SK-N-SH (cell line): ENCODE results near the gene KCTD5. TPM values are rescaled to one million over a fixed set of nuclear protein-coding genes. Genes with fewer than 3 reads are reported as not detected.

Experiments
- CTCF ChIA-PET: fragments of 300-600, 350-600 bp; formaldehyde crosslinking; extraction: SDS; loops from one replicate; lab custom pipeline; 2021; lab: Yijun Ruan, JAX
- POLR2A ChIA-PET: fragments of 350-600 bp; sonication (Branson Sonifier 250); formaldehyde crosslinking; extraction: SDS; loops from one replicate; lab custom pipeline; 2020; ENCODE audit warnings: antibody characterized with exemption, inconsistent platforms; lab: Yijun Ruan, JAX
- DNase-seq: peaks from one replicate; pipeline ENCODE4 v3.0.0; 2012
- H2AFZ ChIP-seq: fragments of 200-600 bp; sonication (generic); 2 replicates; pipeline ENCODE4 v1.8.1; 2016; ENCODE audit warnings: antibody characterized with exemption, mild to moderate bottlenecking, low read depth
- H3F3A ChIP-seq: fragments of 200-600 bp; sonication (generic); replicated peaks from 2 replicates; pipeline ENCODE3; 2016; ENCODE audit warnings: antibody characterized with exemption, mild to moderate bottlenecking; ENCODE audit not compliant: insufficient read depth
- H3K27ac ChIP-seq, 2 experiments: fragments of 200-500 bp in 1 of 2; fragments of 200-600 bp in 1 of 2; sonication (Bioruptor generic) in 1 of 2; sonication (generic), shearing (Covaris generic) in 1 of 2; 2 replicates each; pipeline versions ENCODE4 v1.5.1 to v1.6.1; 2014 to 2016; ENCODE audit warnings: low read depth in 2 of 2, inconsistent platforms in 1 of 2, low read length in 1 of 2, mild to moderate bottlenecking in 1 of 2, mixed read lengths in 1 of 2
- H3K27me3 ChIP-seq: fragments of 200-600 bp; sonication (generic), shearing (Covaris generic); 2 replicates; pipeline ENCODE4 v1.6.1; 2016; ENCODE audit warnings: mixed run types; ENCODE audit not compliant: insufficient read depth
- H3K36me3 ChIP-seq, 2 experiments: fragments of 200-500 bp in 1 of 2; fragments of 200-600 bp in 1 of 2; sonication (Bioruptor generic) in 1 of 2; sonication (generic) in 1 of 2; replicated peaks in 1 of 2; 2 replicates each; pipeline versions ENCODE3 to v1.5.1; 2014 to 2016; ENCODE audit warnings: low read length in 1 of 2, mild to moderate bottlenecking in 1 of 2; ENCODE audit not compliant: insufficient read depth in 2 of 2, control insufficient read depth in 1 of 2
- H3K4me1 ChIP-seq, 2 experiments: fragments of 200-500 bp in 1 of 2; fragments of 200-600 bp in 1 of 2; sonication (Bioruptor generic) in 1 of 2; sonication (generic), shearing (Covaris generic) in 1 of 2; 2 replicates each; pipeline versions ENCODE4 v1.5.1 to v1.6.1; 2014 to 2016; ENCODE audit warnings: low read depth in 1 of 2, low read length in 1 of 2, mixed run types in 1 of 2; ENCODE audit not compliant: insufficient read depth in 2 of 2, control insufficient read depth in 1 of 2
- H3K4me2 ChIP-seq: fragments of 200-600 bp; sonication (generic), shearing (Covaris generic); 2 replicates; pipeline ENCODE4 v1.6.1; 2017; ENCODE audit warnings: mixed run types
- H3K4me3 ChIP-seq, 2 experiments: fragments of 200-500 bp in 1 of 2; fragments of 200-600 bp in 1 of 2; sonication (Bioruptor generic) in 1 of 2; sonication (generic), shearing (Covaris generic) in 1 of 2; 2 replicates each; pipeline versions ENCODE4 v1.5.1 to v1.8.1; 2014 to 2016; ENCODE audit warnings: low read depth in 2 of 2, inconsistent platforms in 1 of 2, low read length in 1 of 2, mild to moderate bottlenecking in 1 of 2, mixed read lengths in 1 of 2, moderate library complexity in 1 of 2
- H3K79me2 ChIP-seq: fragments of 200-600 bp; sonication (generic); 2 replicates; pipeline ENCODE4 v1.8.1; 2017; ENCODE audit warnings: mild to moderate bottlenecking; ENCODE audit not compliant: insufficient read depth
- H3K9ac ChIP-seq: fragments of 200-600 bp; sonication (generic); 2 replicates; pipeline ENCODE4 v1.6.1; 2017; ENCODE audit warnings: mixed run types
- H3K9me2 ChIP-seq: fragments of 200-600 bp; sonication (generic); 2 replicates; pipeline ENCODE4 v1.6.1; 2017; ENCODE audit warnings: mixed run types
- H3K9me3 ChIP-seq: fragments of 200-600 bp; sonication (generic); 2 replicates; pipeline ENCODE4 v1.6.1; 2017; ENCODE audit warnings: mixed run types, mild to moderate bottlenecking, moderate library complexity
- H4K20me1 ChIP-seq: fragments of 200-600 bp; sonication (generic); 2 replicates; pipeline ENCODE4 v1.6.1; 2017; ENCODE audit warnings: mild to moderate bottlenecking, mixed run types; ENCODE audit not compliant: insufficient read depth
- CHD2 ChIP-seq: fragments of 150-350 bp; IDR thresholded peaks from 2 replicates; pipeline ENCODE4 v1.6.1; 2018; ENCODE audit warnings: low read length; ENCODE audit not compliant: partially characterized antibody
- ELF1 ChIP-seq: IDR thresholded peaks from 2 replicates; pipeline ENCODE4 v1.4.0; 2012
- EP300 ChIP-seq, 2 experiments: IDR thresholded peaks; 2 replicates each; pipeline versions ENCODE4 v1.4.0 to v1.6.1; 2012; ENCODE audit warnings: borderline replicate concordance in 1 of 2, low read depth in 1 of 2, low read length in 1 of 2
- FOSL2 ChIP-seq: IDR thresholded peaks from 2 replicates; pipeline ENCODE4 v1.4.0; 2012; ENCODE audit warnings: low read depth, mild to moderate bottlenecking, moderate library complexity, borderline replicate concordance
- FOXM1 ChIP-seq: IDR thresholded peaks from 2 replicates; pipeline ENCODE4 v1.4.0; 2012; ENCODE audit warnings: low read depth, mild to moderate bottlenecking
- GABPA ChIP-seq: IDR thresholded peaks from 2 replicates; pipeline ENCODE4 v1.4.0; 2012; ENCODE audit warnings: low read depth, mild to moderate bottlenecking
- IRF3 ChIP-seq: fragments of 150-350 bp; IDR thresholded peaks from 2 replicates; pipeline ENCODE4 v1.6.1; 2016; ENCODE audit warnings: mild to moderate bottlenecking, low read depth, low read length
- JUND ChIP-seq: IDR thresholded peaks from 2 replicates; pipeline ENCODE4 v1.4.0; 2012
- MAX ChIP-seq: IDR thresholded peaks from 2 replicates; pipeline ENCODE4 v1.4.0; 2012; ENCODE audit warnings: low read depth
- MXI1 ChIP-seq: IDR thresholded peaks from 2 replicates; pipeline ENCODE4 v1.6.1; 2012; ENCODE audit warnings: mild to moderate bottlenecking, low read depth, low read length, improper control_type of control experiment
- NFIC ChIP-seq: IDR thresholded peaks from 2 replicates; pipeline ENCODE4 v1.4.0; 2012; ENCODE audit warnings: borderline replicate concordance
- PBX3 ChIP-seq: IDR thresholded peaks from 2 replicates; pipeline ENCODE4; 2012
- POLR2AphosphoS5 ChIP-seq: IDR thresholded peaks from 2 replicates; pipeline ENCODE4 v1.6.1; 2012; ENCODE audit warnings: low read depth, low read length
- RXRA ChIP-seq: IDR thresholded peaks from 2 replicates; pipeline ENCODE4 v1.4.0; 2012; ENCODE audit warnings: low read depth, mild to moderate bottlenecking, borderline replicate concordance
- SIN3A ChIP-seq: IDR thresholded peaks from 2 replicates; pipeline ENCODE4 v1.6.1; 2012; ENCODE audit warnings: low read depth, mild to moderate bottlenecking, low read length, moderate library complexity, borderline replicate concordance
- SMC3 ChIP-seq: IDR thresholded peaks from 2 replicates; pipeline ENCODE4 v1.6.1; 2012; ENCODE audit warnings: low read depth, low read length, improper control_type of control experiment
- TAF1 ChIP-seq: IDR thresholded peaks from 2 replicates; pipeline ENCODE4 v1.6.1; 2012; ENCODE audit warnings: low read depth, mild to moderate bottlenecking, low read length, moderate library complexity, borderline replicate concordance
- TCF12 ChIP-seq: IDR thresholded peaks from 2 replicates; pipeline ENCODE4 v1.4.0; 2012
- TEAD4 ChIP-seq: IDR thresholded peaks from 2 replicates; pipeline ENCODE4 v1.4.0; 2012; ENCODE audit warnings: mild to moderate bottlenecking, borderline replicate concordance; ENCODE audit not compliant: insufficient read depth
- USF2 ChIP-seq: fragments of 150-350 bp; IDR thresholded peaks from 2 replicates; pipeline ENCODE4 v1.6.1; 2017; ENCODE audit warnings: antibody characterized with exemption, low read length, low read depth, borderline replicate concordance
- YY1 ChIP-seq: IDR thresholded peaks from 2 replicates; pipeline ENCODE4 v1.4.0; 2012; ENCODE audit warnings: low read depth, mild to moderate bottlenecking
- ZBTB33 ChIP-seq: IDR thresholded peaks from 2 replicates; pipeline ENCODE4 v1.4.0; 2012; ENCODE audit warnings: low read depth, borderline replicate concordance
- WGBS: methylation state at CpG from one replicate; pipeline ENCODE4 v1.1.6; 2017; ENCODE audit warnings: low lambda C conversion rate; 5-methylcytosine and 5-hydroxymethylcytosine counted together
- polyA plus RNA-seq, 3 experiments: library from polyadenylated mRNA; depleted of rRNA; stranded (reverse); fragments of >200 nt; gene quantifications; 2 replicates each; pipeline ENCODE4 v1.2.3, GENCODE V29; 2012

The KCTD5 gene
- polyA plus RNA-seq, 1 of the 3 experiments (the other 2 are of a cell fraction), result 53.4 TPM

- no peak for TF ChIP-seq JUND
- no peak for TF ChIP-seq USF2
- TF ChIP-seq ELF1, result no peak
- TF ChIP-seq ZBTB33, result no peak
- TF ChIP-seq POLR2AphosphoS5, result no peak
- TF ChIP-seq FOXM1, result no peak
- TF ChIP-seq FOSL2, result no peak
- TF ChIP-seq, all 33 proteins: peak for 0
These were observed 60.9 kb downstream of the KCTD5 start for GRCh38 chr16:2743007-2743810.

GRCh38 chr16:2744711-2745110 lies 62.4 kb downstream of the KCTD5 start:
- WGBS, result 95% methylated on average over 5 of the region's 6 CpGs
- TF ChIP-seq EP300 (IDR thresholded peaks at IDR 0.05; ENCODE audit: borderline replicate concordance in 1 of 2, low read depth in 1 of 2, low read length in 1 of 2), result no peak
- TF ChIP-seq IRF3, result no peak
- no peak for TF ChIP-seq TEAD4
- no peak for TF ChIP-seq JUND
- no peak for TF ChIP-seq USF2
- TF ChIP-seq NFIC, result no peak
- no peak for TF ChIP-seq MAX
- TF ChIP-seq TCF12, result no peak
- no peak for TF ChIP-seq ELF1
- TF ChIP-seq SIN3A, result no peak
- no peak for TF ChIP-seq FOSL2
- no peak for TF ChIP-seq RXRA
- TF ChIP-seq CHD2, result no peak
- TF ChIP-seq PBX3, result no peak
- no peak for TF ChIP-seq GABPA
- TF ChIP-seq SMC3, result no peak
- no peak for TF ChIP-seq MXI1
- TF ChIP-seq TAF1, result no peak
- no peak for TF ChIP-seq YY1
- Histone ChIP-seq H3K9ac (no peak overlapping the region), H4K20me1 (no peaks in the 10 kb centered on the region), H3K4me2 (no peak overlapping the region), H3K79me2 (no peaks in the 10 kb centered on the region), H3K27me3 (no peaks in the 10 kb centered on the region), H3K27ac (no peak overlapping the region), H3K4me3 (no peak overlapping the region), H3K4me1 (no peaks in the 10 kb centered on the region; a peak in 1 of 4 replicates), H3K9me2 (no peaks in the 10 kb centered on the region), H3F3A (no peaks in the 10 kb centered on the region), H3K36me3 (no peaks in the 10 kb centered on the region), H2AFZ (no peak overlapping the region), H3K9me3 (no peaks in the 10 kb centered on the region)
- ChIA-PET CTCF (no interaction called here), POLR2A (no interaction called here)
- DNase-seq, result no peak

More at GRCh38 chr16:2743007-2743810, 60.9 kb downstream of the KCTD5 start:
- Histone ChIP-seq H3K79me2 (no peaks in the 10 kb centered on the region), H3K4me3 (no peak overlapping the region), H3K36me3 (no peaks in the 10 kb centered on the region), H3F3A (no peaks in the 10 kb centered on the region), H3K9ac (no peak overlapping the region), H3K4me1 (no peaks in the 10 kb centered on the region; a peak in 1 of 4 replicates), H3K4me2 (no peak overlapping the region), H2AFZ (no peak overlapping the region), H3K27ac (no peak overlapping the region), H3K27me3 (no peaks in the 10 kb centered on the region), H4K20me1 (no peaks in the 10 kb centered on the region), H3K9me2 (no peaks in the 10 kb centered on the region), H3K9me3 (no peaks in the 10 kb centered on the region)
- ChIA-PET POLR2A (no interaction called here), CTCF (no interaction called here)
- 73% methylated on average over 12 of the region's 19 CpGs for WGBS
- no peak for DNase-seq
